Activated naive CD4-positive, alpha-beta T cell treated with anti-CD3 and anti-CD28 coated beads, Interleukin-2, amount 50 U/mL, for 16 hours (primary cell): ENCODE results near the gene SART1.
"Not testable (repeated sequence)": the region's sequence is repeated elsewhere in the genome, so short reads cannot be mapped to it uniquely, and the experiment has no call there.

ENCODE experiments used
- DNase-seq: peaks from one replicate; pipeline ENCODE4 v3.0.0-alpha.2; 2020

Gene SART1

GRCh38 chr11:66002648-66003225 is 41.2 kb downstream of the SART1 start:
- DNase-seq = peak; percentile 77

GRCh38 chr11:66003291-66003690 is 41.8 kb downstream of the SART1 start:
- no peak for DNase-seq

GRCh38 chr11:66004186-66004585 is 42.7 kb downstream of the SART1 start:
- no peak for DNase-seq

DNA sequence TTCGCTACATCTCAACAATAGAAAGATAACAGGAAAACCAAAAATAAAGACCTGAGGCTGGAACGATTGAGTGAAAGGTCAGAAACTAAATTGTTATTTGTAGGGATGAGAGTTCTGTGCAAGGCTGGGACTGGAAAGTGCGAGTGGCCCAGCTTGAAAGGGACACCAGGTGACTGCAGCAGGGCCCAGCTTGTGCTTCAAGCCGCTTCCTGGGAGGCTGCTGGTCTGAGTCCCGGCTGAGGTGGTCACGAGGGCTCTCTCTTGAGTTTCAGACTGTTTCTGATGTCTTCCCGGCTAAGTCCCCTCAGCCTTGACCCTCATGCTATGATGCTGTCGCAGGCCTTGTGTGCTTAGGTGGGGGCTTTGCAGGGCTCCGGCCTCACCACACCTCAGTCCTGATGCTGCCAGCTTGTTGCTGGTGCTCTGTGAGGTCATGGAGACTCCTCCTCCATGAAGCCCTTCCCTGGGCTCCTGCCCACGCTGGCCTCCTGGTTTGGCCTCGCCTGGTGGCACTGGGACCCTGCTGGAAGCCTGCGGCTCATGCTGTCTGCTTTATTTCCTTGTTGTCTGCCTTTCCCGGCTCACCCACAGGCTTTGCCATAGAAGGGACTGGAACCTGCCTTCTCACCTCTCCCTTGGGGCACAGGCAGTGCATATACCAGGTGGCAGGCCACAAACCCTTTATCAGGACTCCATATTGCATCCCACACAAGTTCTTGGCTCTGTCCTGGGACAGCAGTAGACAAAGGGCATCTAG is 44.8 kb downstream of the SART1 start:
- DNase-seq = no peak

GRCh38 chr11:66006891-66007176 is 45.3 kb downstream of the SART1 start:
- DNase-seq = no peak

DNA sequence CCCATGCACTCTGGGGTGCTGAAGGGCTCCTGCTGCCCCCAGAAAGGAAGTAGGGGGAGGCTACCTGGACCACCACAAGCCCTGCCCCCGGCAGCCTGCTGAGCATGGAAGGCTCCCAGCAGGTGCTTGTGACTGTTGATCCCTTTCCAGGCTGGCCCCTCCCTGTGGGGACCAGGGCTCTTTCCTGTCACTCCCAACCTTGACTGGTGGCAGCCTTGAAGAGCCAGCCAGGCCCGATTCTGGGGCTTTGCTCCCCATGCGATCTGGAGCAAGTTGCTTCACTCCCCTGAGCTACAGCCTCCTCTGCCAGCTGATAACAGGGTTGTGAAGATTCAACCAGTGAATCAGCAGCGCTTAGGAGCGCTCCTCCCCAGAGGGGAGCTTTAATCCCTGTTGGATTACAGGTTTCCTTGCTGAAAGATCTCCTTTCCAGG is 45.7 kb downstream of the SART1 start:
- DNase-seq = no peak

- DNase-seq = no peak
These were observed 46.5 kb downstream of the SART1 start for GRCh38 chr11:66008095-66008467.

DNA sequence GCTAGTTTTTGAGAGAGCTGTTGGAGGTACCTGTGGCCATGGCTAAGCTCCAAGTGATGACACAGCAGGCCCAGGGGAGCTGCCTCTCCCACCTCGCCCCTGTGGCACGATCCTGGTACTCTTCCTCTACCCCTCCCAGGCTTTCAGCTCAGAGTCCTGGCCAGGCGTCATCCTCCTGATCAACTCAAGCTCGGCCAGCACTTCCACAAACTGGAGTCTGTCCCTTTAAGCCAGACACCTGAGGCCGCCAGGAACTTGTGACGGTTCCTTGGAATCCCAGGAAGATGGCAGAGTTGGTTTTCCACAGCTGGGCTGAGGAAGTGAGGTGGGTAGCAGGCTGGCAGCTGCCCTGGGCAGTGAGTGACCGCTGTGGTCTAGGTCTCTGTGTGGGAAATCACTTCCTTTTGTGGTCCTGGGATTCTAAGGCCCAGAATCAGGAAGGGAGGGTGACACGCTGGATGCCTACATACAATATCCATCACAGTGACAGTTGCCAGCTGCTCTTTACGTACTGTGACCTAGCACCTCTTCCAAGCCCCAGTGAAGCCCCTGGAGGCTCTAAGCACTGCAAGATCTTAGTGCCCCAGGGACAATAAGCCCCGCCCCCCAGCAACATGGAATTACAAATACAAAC is 47.1 kb downstream of the SART1 start:
- no peak for DNase-seq

GRCh38 chr11:66010036-66010435 is 48.5 kb downstream of the SART1 start:
- not testable (repeated sequence) for DNase-seq

DNA sequence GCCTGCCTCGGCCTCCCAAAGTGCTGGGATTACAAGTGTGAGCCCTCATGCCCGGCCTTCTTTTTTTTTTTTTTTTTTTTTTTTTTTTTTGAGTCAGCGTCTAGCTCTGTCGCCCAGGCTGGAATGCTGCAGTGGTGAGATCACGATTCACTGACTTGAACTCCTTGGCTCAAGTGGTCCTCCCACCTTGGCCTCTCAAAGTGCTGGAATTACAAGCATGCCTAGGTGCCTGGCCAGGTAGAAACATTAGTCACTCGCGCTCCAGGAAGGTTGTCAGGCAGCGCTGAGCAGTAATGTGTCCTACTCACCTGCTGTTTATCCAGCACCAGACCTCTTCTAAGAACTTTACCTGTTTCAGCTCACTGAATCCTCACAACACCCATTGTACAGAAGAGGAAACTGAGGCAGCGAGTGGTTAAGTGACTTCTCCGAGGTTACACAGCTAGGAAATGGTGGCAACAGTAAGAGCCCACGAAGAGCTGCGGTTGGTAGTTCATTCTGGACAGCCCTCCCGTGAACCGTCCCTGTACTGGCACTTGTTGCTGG is 49.8 kb downstream of the SART1 start:
- no peak for DNase-seq

DNA sequence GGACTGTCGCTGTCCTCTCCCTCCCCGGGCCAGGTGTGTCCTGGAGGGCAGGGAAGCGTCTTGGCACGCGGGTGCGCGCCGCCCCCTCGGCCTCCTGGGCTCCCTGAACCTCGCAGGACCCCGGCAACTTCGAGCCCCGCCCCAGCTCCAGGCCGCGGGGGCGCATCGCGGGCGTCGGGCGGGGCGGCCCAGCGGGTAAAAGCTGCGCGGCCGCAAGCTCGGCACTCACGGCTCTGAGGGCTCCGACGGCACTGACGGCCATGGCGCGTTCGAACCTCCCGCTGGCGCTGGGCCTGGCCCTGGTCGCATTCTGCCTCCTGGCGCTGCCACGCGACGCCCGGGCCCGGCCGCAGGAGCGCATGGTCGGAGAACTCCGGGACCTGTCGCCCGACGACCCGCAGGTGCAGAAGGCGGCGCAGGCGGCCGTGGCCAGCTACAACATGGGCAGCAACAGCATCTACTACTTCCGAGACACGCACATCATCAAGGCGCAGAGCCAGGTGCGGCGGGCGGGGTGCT is 50.3 kb downstream of the SART1 start, which contains the start of gene CST6:
CST6 (plus strand) TSS at position 224 of the 519 bp plus-strand sequence; CDS start at position 261, 37 bp downstream.
- DNase-seq = no peak

DNA sequence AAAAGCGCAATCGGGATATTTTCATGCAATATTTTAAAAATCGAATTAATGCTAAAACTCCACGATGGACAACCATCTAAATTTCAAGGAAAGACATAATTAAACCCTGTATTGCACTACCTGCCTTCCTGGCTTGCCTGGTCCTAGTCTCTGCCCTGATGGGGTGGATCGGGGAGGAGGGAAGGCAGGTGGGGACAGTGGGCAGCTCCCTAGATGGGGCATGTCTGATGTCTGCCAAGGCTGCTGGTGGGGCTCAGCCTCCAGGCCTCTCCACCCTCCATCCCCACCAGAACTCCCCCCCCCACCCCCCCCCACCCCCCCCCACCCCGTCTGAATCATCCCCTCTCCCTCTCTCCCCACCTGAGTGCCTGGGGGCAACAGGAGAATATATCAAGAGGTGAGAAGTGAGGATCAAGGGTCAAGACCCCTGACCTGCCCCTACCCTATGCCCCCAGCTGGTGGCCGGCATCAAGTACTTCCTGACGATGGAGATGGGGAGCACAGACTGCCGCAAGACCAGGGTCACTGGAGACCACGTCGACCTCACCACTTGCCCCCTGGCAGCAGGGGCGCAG is 50.9 kb downstream of the SART1 start:
- DNase-seq = no peak

- no peak for DNase-seq
These were observed 51.6 kb downstream of the SART1 start for GRCh38 chr11:66012946-66013761.

GRCh38 chr11:66013762-66014100 is 52.2 kb downstream of the SART1 start:
- no peak for DNase-seq

DNA sequence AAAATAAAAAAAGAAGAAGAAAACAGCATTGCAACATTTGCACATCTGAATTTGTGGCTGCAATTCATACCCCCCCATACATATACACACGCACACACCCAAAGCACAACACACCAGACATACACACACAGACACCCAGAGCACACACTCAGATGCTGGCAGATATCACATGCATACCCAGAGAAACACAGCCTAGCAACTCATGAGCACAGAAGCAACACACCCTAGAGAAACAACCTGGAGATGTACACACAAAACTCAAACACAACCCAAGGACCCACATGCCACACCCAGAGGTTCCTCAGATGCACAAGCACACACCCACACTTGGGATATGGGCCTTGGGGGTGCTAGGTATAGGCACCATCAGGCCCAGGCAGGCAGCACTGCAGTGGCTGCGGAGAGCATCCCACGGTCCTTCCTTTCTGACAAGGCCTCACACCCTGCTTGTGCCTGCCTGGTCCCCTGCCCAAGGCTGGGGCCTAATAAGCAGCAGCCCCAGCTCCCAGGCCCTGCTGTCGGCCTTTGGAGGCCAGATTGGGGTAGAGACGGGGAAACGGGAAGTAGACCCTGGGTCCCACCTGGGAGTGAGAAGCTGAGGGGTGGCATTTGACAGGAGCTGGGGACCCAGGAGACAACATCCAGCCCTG is 53.4 kb downstream of the SART1 start:
- DNase-seq = no peak

GRCh38 chr11:66015454-66015881 is 53.9 kb downstream of the SART1 start:
- DNase-seq = no peak

GRCh38 chr11:66015936-66016792 is 54.6 kb downstream of the SART1 start:
- no peak for DNase-seq

DNA sequence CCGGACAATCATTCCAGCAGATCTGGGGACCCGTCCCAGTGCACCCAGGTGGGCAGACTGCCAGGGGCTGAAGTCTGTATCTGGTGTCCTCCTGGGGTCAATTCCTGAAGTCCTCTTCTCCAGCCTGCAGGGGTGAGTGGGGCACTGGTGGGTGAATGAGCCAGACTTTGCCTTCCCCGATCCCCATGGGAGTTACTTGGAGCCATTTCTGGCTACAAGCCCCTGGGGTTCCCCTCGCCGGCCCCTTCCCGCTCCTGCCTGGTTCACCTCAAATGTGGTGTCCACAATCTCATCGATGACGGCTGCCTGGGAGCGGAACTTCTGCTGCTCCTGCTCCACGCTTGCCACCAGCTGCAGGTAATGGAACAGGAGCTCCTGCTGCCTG is 55.3 kb downstream of the SART1 start:
- no peak for DNase-seq

DNA sequence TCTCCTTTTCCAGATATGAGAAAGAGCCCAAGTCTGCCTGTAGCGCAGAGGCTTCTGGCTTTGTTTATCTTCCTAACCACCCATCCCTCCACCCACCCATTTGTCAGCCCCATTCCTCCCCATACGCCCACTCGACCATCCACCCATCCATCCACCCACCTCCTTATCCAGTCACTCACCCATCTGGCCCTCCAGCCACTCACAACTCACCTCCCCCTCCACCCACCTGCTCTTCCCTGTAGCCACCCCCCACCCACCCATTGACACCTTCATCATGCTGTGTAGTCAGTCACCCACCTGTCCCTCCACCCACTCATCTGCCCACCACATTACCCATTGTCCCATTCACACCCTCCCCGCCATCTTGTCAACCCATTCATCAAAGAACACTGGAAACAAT is 55.8 kb downstream of the SART1 start:
- DNase-seq = no peak

DNA sequence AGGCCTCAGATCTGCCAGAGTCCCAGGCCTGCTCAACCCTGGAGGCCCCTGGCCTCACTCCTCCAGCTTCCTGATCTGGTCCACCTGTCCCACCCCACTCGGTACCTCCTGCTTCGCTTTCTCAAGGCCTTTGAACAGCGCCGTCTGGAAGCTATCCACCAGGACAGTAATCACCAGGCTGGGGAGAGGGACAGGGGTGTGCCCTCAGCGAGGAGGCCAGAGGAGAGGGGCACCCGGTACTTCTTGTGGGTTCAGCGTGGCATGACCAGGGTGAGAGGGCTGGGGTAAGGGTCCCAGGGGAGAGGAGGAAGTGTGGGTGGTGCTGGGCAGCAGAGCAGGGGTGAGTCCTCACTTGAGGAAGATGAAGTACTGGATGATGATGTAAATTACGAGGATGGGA is 58.7 kb downstream of the SART1 start:
- no peak for DNase-seq
